IMR-90 (cell line): ENCODE measurements around the gene EID2B. TPM values are rescaled to one million over a fixed set of nuclear protein-coding genes. Genes with fewer than 3 reads are reported as not detected.

Source experiments
- ATAC-seq: fragments of 200-7000 bp; cut with Tn5 transposase; 2 replicates; pipeline ENCODE4 v1.9.1; 2020; ENCODE audit warnings: low read depth, mild to moderate bottlenecking, moderate library complexity
- BruUV-seq: library from RNA; stranded (reverse); fragments of 400-500 nt; replicated peaks from 2 replicates; lab custom pipeline; 2021; lab: Mats Ljungman, UMichigan
- CTCF ChIA-PET: fragments of 300-600 bp; formaldehyde crosslinking; extraction: SDS; loops from one replicate; lab custom pipeline; 2021; ENCODE audit warnings: antibody characterized with exemption; lab: Yijun Ruan, JAX
- POLR2A ChIA-PET: fragments of 300-600 bp; sonication (Branson Sonifier 250); formaldehyde crosslinking; loops from one replicate; lab custom pipeline; 2022; ENCODE audit warnings: antibody characterized with exemption; ENCODE audit not compliant: unreplicated experiment; lab: Charles Lee
- DNase-seq: peaks from one replicate; pipeline ENCODE4 v3.0.0; 2013
- H2AFZ ChIP-seq: replicated peaks from 2 replicates; pipeline ENCODE3; 2013; ENCODE audit warnings: low read length, mild to moderate bottlenecking; ENCODE audit not compliant: poor library complexity
- H2AK5ac ChIP-seq: 2 replicates; pipeline ENCODE4 v1.6.1; 2013; ENCODE audit warnings: low read depth, low read length, inconsistent platforms
- H2AK9ac ChIP-seq: replicated peaks from 2 replicates; pipeline ENCODE3; 2013; ENCODE audit warnings: mild to moderate bottlenecking, low read depth, low read length, moderate library complexity; ENCODE audit not compliant: poor library complexity
- H2BK120ac ChIP-seq: 2 replicates; pipeline ENCODE4 v1.6.1; 2013; ENCODE audit warnings: low read depth, low read length, inconsistent platforms
- H2BK15ac ChIP-seq: 3 replicates; pipeline ENCODE4 v1.6.1; 2013; ENCODE audit warnings: low read depth, low read length, inconsistent platforms
- H2BK20ac ChIP-seq: 2 replicates; pipeline ENCODE4 v1.6.1; 2013; ENCODE audit warnings: low read depth, mild to moderate bottlenecking, inconsistent platforms, low read length, moderate library complexity
- H2BK5ac ChIP-seq: 2 replicates; pipeline ENCODE4 v1.6.1; 2013; ENCODE audit warnings: mild to moderate bottlenecking, low read depth, low read length, inconsistent platforms; ENCODE audit not compliant: poor library complexity, severe bottlenecking
- H3K14ac ChIP-seq: replicated peaks from 2 replicates; pipeline ENCODE4 v1.6.1; 2013; ENCODE audit warnings: low read depth, low read length, inconsistent platforms
- H3K18ac ChIP-seq: 2 replicates; pipeline ENCODE4 v1.6.1; 2013; ENCODE audit warnings: low read depth, low read length, control low read depth
- H3K23ac ChIP-seq: 2 replicates; pipeline ENCODE4 v1.6.1; 2013; ENCODE audit warnings: low read depth, low read length, inconsistent platforms
- H3K27ac ChIP-seq: 2 replicates; pipeline ENCODE4 v1.5.1; 2013; ENCODE audit warnings: mild to moderate bottlenecking, control low read depth, low read length; ENCODE audit not compliant: insufficient read depth
- H3K27me3 ChIP-seq: 2 replicates; pipeline ENCODE4 v1.6.1; 2013; ENCODE audit warnings: low read length; ENCODE audit not compliant: control insufficient read depth, insufficient read depth
- H3K36me3 ChIP-seq: 2 replicates; pipeline ENCODE4 v1.6.1; 2013; ENCODE audit warnings: low read length, mixed read lengths; ENCODE audit not compliant: control insufficient read depth, insufficient read depth
- H3K4ac ChIP-seq: 2 replicates; pipeline ENCODE4 v1.6.1; 2013; ENCODE audit warnings: low read depth, low read length, inconsistent platforms
- H3K4me1 ChIP-seq: 2 replicates; pipeline ENCODE4 v1.6.1; 2013; ENCODE audit warnings: low read length, mixed read lengths; ENCODE audit not compliant: control insufficient read depth, insufficient read depth
- H3K4me2 ChIP-seq: 2 replicates; pipeline ENCODE4 v1.6.1; 2013; ENCODE audit warnings: low read depth, mild to moderate bottlenecking, control low read depth, low read length, moderate library complexity
- H3K4me3 ChIP-seq: 2 replicates; pipeline ENCODE4 v1.5.1; 2013; ENCODE audit warnings: low read depth, mild to moderate bottlenecking, control low read depth, low read length, moderate library complexity; ENCODE audit not compliant: insufficient read depth
- H3K56ac ChIP-seq: 2 replicates; pipeline ENCODE4 v1.6.1; 2013; ENCODE audit warnings: low read length, inconsistent platforms; ENCODE audit not compliant: insufficient read depth; ENCODE audit errors: extremely low read depth
- H3K79me1 ChIP-seq, 2 experiments: 2 replicates each; pipeline ENCODE4 v1.6.1; 2013; ENCODE audit warnings: low read length in 2 of 2, inconsistent platforms in 1 of 2, low read depth in 1 of 2
- H3K9ac ChIP-seq: 2 replicates; pipeline ENCODE4 v1.6.1; 2013; ENCODE audit warnings: low read depth, low read length, control low read depth
- H3K9me1 ChIP-seq: 2 replicates; pipeline ENCODE4 v1.6.1; 2013; ENCODE audit warnings: low read length, inconsistent platforms; ENCODE audit not compliant: insufficient read depth
- H3K9me3 ChIP-seq: 2 replicates; pipeline ENCODE4 v1.6.1; 2013; ENCODE audit warnings: low read length; ENCODE audit not compliant: control insufficient read depth, insufficient read depth
- H4K20me1 ChIP-seq: 2 replicates; pipeline ENCODE4 v1.6.1; 2013; ENCODE audit warnings: low read length, inconsistent platforms; ENCODE audit not compliant: insufficient read depth
- H4K5ac ChIP-seq: 2 replicates; pipeline ENCODE4 v1.6.1; 2013; ENCODE audit warnings: mild to moderate bottlenecking, low read depth, low read length, control low read depth
- H4K8ac ChIP-seq, 2 experiments: 2 replicates each; pipeline ENCODE4 v1.6.1; 2013; ENCODE audit warnings: low read depth in 2 of 2, low read length in 2 of 2, control low read depth in 1 of 2, inconsistent platforms in 1 of 2
- H4K91ac ChIP-seq: 2 replicates; pipeline ENCODE4 v1.6.1; 2013; ENCODE audit warnings: low read depth, low read length, inconsistent platforms; ENCODE audit not compliant: insufficient read depth
- BHLHE40 ChIP-seq: fragments of 150-350 bp; IDR thresholded peaks from 2 replicates; pipeline ENCODE4 v1.6.1; 2016; ENCODE audit warnings: mild to moderate bottlenecking, low read depth, low read length
- CEBPB ChIP-seq: IDR thresholded peaks from 2 replicates; pipeline ENCODE4 v1.6.1; 2012; ENCODE audit warnings: low read depth, low read length, improper control_type of control experiment
- CTCF ChIP-seq: conservative IDR thresholded peaks from 2 replicates; pipeline ENCODE4 v1.5.1; 2012; ENCODE audit warnings: mild to moderate bottlenecking, low read depth, low read length, improper control_type of control experiment
- FOS ChIP-seq: fragments of 150-350 bp; IDR thresholded peaks from 2 replicates; pipeline ENCODE4 v1.6.1; 2016; ENCODE audit warnings: low read depth, low read length
- MAFK ChIP-seq: IDR thresholded peaks from 2 replicates; pipeline ENCODE4 v1.6.1; 2012; ENCODE audit warnings: low read depth, low read length, improper control_type of control experiment
- MAZ ChIP-seq: IDR thresholded peaks from 2 replicates; pipeline ENCODE4 v1.6.1; 2012; ENCODE audit warnings: low read depth, mild to moderate bottlenecking, low read length, improper control_type of control experiment, moderate library complexity, borderline replicate concordance
- MXI1 ChIP-seq: IDR thresholded peaks from 2 replicates; pipeline ENCODE4 v1.6.1; 2012; ENCODE audit warnings: low read depth, mild to moderate bottlenecking, low read length, moderate library complexity, borderline replicate concordance
- NFE2L2 ChIP-seq: fragments of 150-350 bp; IDR thresholded peaks from 2 replicates; pipeline ENCODE4 v1.6.1; 2016; ENCODE audit warnings: low read depth, mild to moderate bottlenecking, low read length
- POLR2A ChIP-seq: IDR thresholded peaks from 2 replicates; pipeline ENCODE4 v1.6.1; 2012; ENCODE audit warnings: mild to moderate bottlenecking, low read depth, low read length
- RAD21 ChIP-seq: IDR thresholded peaks from 2 replicates; pipeline ENCODE4 v1.6.1; 2012; ENCODE audit warnings: low read length, improper control_type of control experiment
- RFX5 ChIP-seq: IDR thresholded peaks from 2 replicates; pipeline ENCODE4 v1.8.0; 2012; ENCODE audit warnings: low read depth, mild to moderate bottlenecking, low read length, moderate library complexity
- SMC3 ChIP-seq: fragments of 150-350 bp; IDR thresholded peaks from 2 replicates; pipeline ENCODE4 v1.6.1; 2016; ENCODE audit warnings: low read depth, mild to moderate bottlenecking, antibody characterized with exemption, low read length, moderate library complexity
- USF2 ChIP-seq: fragments of 150-350 bp; IDR thresholded peaks from 2 replicates; pipeline ENCODE4 v1.6.1; 2017; ENCODE audit warnings: mild to moderate bottlenecking, antibody characterized with exemption, low read length, low read depth
- WGBS, 2 experiments: methylation state at CpG; one replicate each; pipeline versions ENCODE4 v1.1.5 to v1.1.7; 2013; ENCODE audit warnings: missing lambda C conversion rate in 2 of 2; ENCODE audit not compliant: insufficient read length in 1 of 2; ENCODE audit errors: extremely low coverage in 2 of 2; 5-methylcytosine and 5-hydroxymethylcytosine counted together
- dilution Hi-C: fragments of 300-500 bp; cut with HindIII; formaldehyde crosslinking; loops from one replicate; pipeline ENCODE4 v1.14.3; 2018; ENCODE audit warnings: low sequenced_read_pairs; ENCODE audit not compliant: unreplicated experiment
- in situ Hi-C: fragments of 300-500 bp; cut with MboI; formaldehyde crosslinking; loops from 3 replicates; pipeline ENCODE4 v1.14.3; 2019; ENCODE audit warnings: low sequenced_read_pairs, inconsistent platforms, mixed read lengths
- intact Hi-C: fragments of 100-400 bp; cut with micrococcal nuclease; formaldehyde crosslinking; loops from 2 replicates; pipeline ENCODE4 v1.10.0; 2022
- polyA plus RNA-seq, 3 experiments: library from polyadenylated mRNA; depleted of rRNA; stranded (reverse); fragments of >200 nt; gene quantifications; 2 replicates each; pipeline ENCODE4 v1.2.3, GENCODE V29; 2012; ENCODE audit warnings: low replicate concordance in 1 of 3
- total RNA-seq: library from RNA; depleted of rRNA; stranded (reverse); fragments of >200 nt; gene quantifications from 2 replicates; pipeline ENCODE4 v1.2.3, GENCODE V29; 2012

The EID2B gene
- total and polyA plus RNA-seq, 2 of the 4 experiments (the other 2 are of a cell fraction): 2.5 to 2.7 TPM

DNA sequence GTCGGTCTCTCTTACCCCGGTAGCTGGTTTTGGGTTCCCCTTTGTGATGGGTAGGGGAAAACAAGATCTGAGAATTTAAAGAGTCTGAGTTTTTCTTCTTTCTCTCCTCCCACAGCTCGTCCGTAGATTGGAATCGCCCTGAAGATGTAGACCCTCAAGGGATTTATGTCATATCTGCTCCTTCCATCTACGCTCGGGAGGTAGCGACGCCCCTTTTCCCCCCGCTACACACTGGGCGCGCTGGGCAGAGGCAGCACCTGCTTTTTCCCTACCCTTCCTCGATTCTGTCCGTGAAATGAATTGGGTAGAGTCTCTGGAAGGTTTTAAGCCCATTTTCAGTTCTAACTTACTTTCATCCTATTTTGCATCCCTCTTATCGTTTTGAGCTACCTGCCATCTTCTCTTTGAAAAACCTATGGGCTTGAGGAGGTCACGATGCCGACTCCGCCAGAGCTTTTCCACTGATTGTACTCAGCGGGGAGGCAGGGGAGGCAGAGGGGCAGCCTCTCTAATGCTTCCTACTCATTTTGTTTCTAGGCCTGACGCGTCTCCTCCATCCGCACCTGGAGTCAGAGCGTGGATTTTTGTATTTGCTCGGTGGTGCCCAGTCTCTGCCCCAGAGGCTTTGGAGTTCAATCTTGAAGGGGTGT lies 24.8 kb downstream of the EID2B start (continued):
- TF ChIP-seq SMC3: no peak

- peak overlapping the region; percentile 30; the same call in 1 of the 2 replicates for H4K5ac ChIP-seq
- dilution Hi-C loops (no loop called here), in situ Hi-C loops (no loop called here), intact Hi-C loops (no loop called here)
- no peaks in the 10 kb centered on the region for H3K4me1 ChIP-seq
- no peak overlapping the region for H2BK20ac ChIP-seq
- 0 out of 2 replicates have a peak overlapping the region, but pooled peaks have one; percentile 85 for H3K23ac ChIP-seq
- no peak overlapping the region for H3K27ac ChIP-seq
- no peaks in the 10 kb centered on the region for H4K20me1 ChIP-seq
- H3K4ac ChIP-seq: peak overlapping the region; percentile 50; the same call in 1 of the 2 replicates
- H2BK15ac ChIP-seq: no peak overlapping the region
- H3K9ac ChIP-seq: peak overlapping the region; percentile 33; the same call in 1 of the 2 replicates
- no peaks in the 10 kb centered on the region for H3K36me3 ChIP-seq
- no TSS peak for BruUV-seq
- ChIA-PET CTCF (interaction anchor here (0.6 kb wide), 1 partner anchor 24 kb away, joined by 3 read pairs; no protein-coding TSS in a partner anchor), POLR2A (no interaction called here)
- H3K14ac ChIP-seq: no peak overlapping the region; the same call in 1 of the 2 replicates
- peak overlapping the region; percentile 93 for H2AK9ac ChIP-seq
- H3K18ac ChIP-seq: no peak overlapping the region
- no peaks in the 10 kb centered on the region for H3K79me1 ChIP-seq
- H3K27me3 ChIP-seq: peaks cover 23% of the 10 kb centered on the region; the same call in 1 of the 2 replicates
- no peak overlapping the region for H2BK5ac ChIP-seq
- no peaks in the 10 kb centered on the region for H3K9me3 ChIP-seq
- peak overlapping the region; percentile 75 for H3K4me2 ChIP-seq
- H4K8ac ChIP-seq: peak overlapping the region; percentile 66 to 97
- WGBS, 2 experiments: 3% methylated on average over 76 of the region's 96 CpGs; no CpG with 5 or more reads in 1 of the 2 experiments
- peaks cover 3% of the 10 kb centered on the region; the same call in 1 of the 2 replicates for H3K9me1 ChIP-seq
- ATAC-seq (peak; percentile 90), DNase-seq (peak; percentile 67)
- H2BK120ac ChIP-seq: no peak overlapping the region
- peak overlapping the region; percentile 65 for H3K4me3 ChIP-seq
- H3K56ac ChIP-seq: no peak overlapping the region
- H4K91ac ChIP-seq: no peak overlapping the region
- peak overlapping the region; percentile 97 for H2AFZ ChIP-seq
- no peak overlapping the region for H2AK5ac ChIP-seq
- TF ChIP-seq RAD21 (no peak), FOS (no peak), USF2 (peak; percentile 66), CTCF (no peak), MAZ (no peak), NFE2L2 (no peak), MXI1 (peak; percentile 14; the same call in 1 of the 2 replicates), MAFK (no peak), POLR2A (no peak), BHLHE40 (peak; percentile 85), CEBPB (no peak), RFX5 (no peak)
Measured at GRCh38 chr19:39506944-39507714, 25.5 kb downstream of the EID2B start.
